Esophagus squamous epithelium (tissue), 4 donors: Measurements from ENCODE around the gene CTSE.

Experiments
- CTCF ChIP-seq, 6 experiments: fragments of 450-650 bp in 4 of 6; fragments of 200-600 bp in 2 of 6; sonication (generic) in 2 of 6; IDR thresholded peaks; one replicate each; pipeline ENCODE4 v1.5.1; 2016 to 2019; ENCODE audit warnings: antibody characterized with exemption in 6 of 6, mild to moderate bottlenecking in 4 of 6, moderate library complexity in 4 of 6
- POLR2A ChIP-seq, 4 donors: fragments of 450-650 bp; IDR thresholded peaks; one replicate each; pipeline ENCODE4 v1.6.1; 2017; ENCODE audit warnings: antibody characterized with exemption in 4 of 4, mild to moderate bottlenecking in 4 of 4, moderate library complexity in 3 of 4

DNA sequence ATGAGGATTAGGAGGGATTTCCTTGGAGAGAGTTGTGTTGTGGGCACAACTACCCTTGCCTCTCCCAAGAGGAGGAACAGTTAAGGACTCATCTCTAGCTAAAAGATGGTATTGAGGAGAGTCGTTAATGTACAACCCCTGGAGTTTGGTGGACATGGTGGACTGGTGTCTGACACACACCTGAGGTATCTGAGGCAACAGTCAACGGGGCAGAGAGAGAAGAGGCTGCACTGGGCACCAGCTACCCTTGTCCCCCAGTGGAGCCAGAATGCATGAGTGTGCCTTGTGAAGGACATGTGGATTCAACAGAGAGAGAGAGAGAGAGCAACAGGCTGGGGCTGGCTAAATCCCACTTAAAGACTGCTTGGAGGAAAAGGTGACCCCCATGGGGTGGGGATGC is 33.5 kb downstream of the CTSE start:
- TF ChIP-seq CTCF (IDR thresholded peaks at IDR 0.05) (no peak), POLR2A (IDR thresholded peaks at IDR 0.05) (no peak)
